ENCODE data around the gene TOX2. TPM values are rescaled to one million over a fixed set of nuclear protein-coding genes. Genes with fewer than 3 reads are reported as not detected.

The TOX2 gene
- total RNA-seq, 2 donors from 2014 or later = 2.4 to 3.4 TPM

DNA sequence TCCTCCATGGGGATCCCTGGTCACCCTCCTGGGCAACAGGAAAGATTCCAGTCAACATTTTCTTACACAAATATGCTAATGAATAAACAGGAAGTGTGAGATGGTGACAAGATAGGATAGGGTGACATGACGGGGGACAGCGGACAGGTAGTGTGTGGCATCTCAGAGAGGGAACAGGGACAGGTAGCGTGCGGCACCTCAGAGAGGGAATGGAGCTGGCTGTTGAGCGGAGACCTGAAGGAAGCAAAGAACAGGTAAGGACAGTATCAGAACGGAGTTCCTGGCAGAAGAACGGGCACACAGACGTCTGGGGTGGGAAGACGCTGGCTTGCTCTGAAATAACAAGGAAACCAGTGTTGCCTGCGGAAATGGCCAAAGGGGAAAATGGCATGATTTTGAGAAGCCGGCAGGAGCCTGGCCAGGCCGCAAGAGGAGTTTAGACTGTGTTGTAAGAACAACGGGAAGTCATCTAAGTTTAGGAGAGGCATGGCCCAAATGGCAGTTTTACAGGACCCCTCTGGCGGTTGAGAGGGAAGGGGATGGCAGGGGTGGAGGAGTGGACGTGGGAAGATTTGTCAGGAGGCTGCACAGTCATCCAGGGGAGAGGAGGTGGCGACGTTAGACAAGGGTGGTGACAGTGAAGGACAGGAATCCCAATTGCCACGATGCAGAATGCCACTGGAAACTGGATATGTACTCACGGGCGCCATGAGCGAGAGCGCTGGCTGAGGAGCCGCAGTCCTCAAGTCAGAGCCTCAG is 160.7 kb downstream of the TOX2 start:
- H3K9ac ChIP-seq (ENCODE audit: extremely low read depth, low read length, poor library complexity, severe bottlenecking) = no peak overlapping the region
- DNase-seq = no peak
- H3K4me3 ChIP-seq (ENCODE audit: low read length) = no peak overlapping the region
- TF ChIP-seq, protein P1, sequence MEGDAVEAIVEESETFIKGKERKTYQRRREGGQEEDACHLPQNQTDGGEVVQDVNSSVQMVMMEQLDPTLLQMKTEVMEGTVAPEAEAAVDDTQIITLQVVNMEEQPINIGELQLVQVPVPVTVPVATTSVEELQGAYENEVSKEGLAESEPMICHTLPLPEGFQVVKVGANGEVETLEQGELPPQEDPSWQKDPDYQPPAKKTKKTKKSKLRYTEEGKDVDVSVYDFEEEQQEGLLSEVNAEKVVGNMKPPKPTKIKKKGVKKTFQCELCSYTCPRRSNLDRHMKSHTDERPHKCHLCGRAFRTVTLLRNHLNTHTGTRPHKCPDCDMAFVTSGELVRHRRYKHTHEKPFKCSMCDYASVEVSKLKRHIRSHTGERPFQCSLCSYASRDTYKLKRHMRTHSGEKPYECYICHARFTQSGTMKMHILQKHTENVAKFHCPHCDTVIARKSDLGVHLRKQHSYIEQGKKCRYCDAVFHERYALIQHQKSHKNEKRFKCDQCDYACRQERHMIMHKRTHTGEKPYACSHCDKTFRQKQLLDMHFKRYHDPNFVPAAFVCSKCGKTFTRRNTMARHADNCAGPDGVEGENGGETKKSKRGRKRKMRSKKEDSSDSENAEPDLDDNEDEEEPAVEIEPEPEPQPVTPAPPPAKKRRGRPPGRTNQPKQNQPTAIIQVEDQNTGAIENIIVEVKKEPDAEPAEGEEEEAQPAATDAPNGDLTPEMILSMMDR (conservative IDR thresholded peaks at IDR 0.05) = no peak
- 92 to 96% methylated on average over 21 to 23 of the region's 23 CpGs for WGBS, 2 experiments (ENCODE audit: insufficient coverage in 1 of 2, insufficient read length in 1 of 2)
- no peaks in the 10 kb centered on the region for H3K36me3 ChIP-seq (ENCODE audit: control insufficient read depth, insufficient read depth, low read length)
- H3K27me3 Mint-ChIP-seq (ENCODE audit: insufficient read depth) = no peaks in the 10 kb centered on the region
- no peaks in the 10 kb centered on the region for H3K9me3 ChIP-seq (ENCODE audit: control insufficient read depth, low read length)
- H3K27ac ChIP-seq (ENCODE audit: low read depth, low read length) = no peak overlapping the region
- no peaks in the 10 kb centered on the region for H3K36me3 Mint-ChIP-seq (ENCODE audit: low read depth)
- H3K4me1 Mint-ChIP-seq = peaks cover 3% of the 10 kb centered on the region
- no peaks in the 10 kb centered on the region for H3K27me3 ChIP-seq (ENCODE audit: control insufficient read depth, insufficient read depth, low read length, poor library complexity, severe bottlenecking)
- no peaks in the 10 kb centered on the region for H3K9me3 Mint-ChIP-seq
- H3K4me1 ChIP-seq (ENCODE audit: control insufficient read depth, insufficient read depth, low read length) = no peaks in the 10 kb centered on the region
- no peak overlapping the region for H3K27ac Mint-ChIP-seq
- H3K4me3 Mint-ChIP-seq = no peak overlapping the region

DNA sequence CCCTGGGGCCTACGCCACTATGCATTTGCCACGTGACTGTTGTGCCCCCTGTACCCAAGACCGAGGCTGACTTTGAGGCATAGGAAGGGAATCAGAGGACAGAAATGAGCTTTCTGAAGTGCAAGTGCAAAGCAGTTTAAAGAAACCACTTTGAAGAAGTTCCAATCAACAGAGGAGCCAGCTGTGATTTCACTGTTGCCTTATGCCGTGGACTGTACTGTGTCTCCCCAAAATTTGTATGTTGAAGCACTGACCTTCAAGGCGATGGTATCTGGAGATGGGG is 161.2 kb downstream of the TOX2 start:
- no peaks in the 10 kb centered on the region for H3K9me3 Mint-ChIP-seq
- H3K9me3 ChIP-seq (ENCODE audit: control insufficient read depth, low read length) = no peaks in the 10 kb centered on the region
- H3K4me1 ChIP-seq (ENCODE audit: control insufficient read depth, insufficient read depth, low read length) = no peaks in the 10 kb centered on the region
- no peaks in the 10 kb centered on the region for H3K36me3 Mint-ChIP-seq (ENCODE audit: low read depth)
- no peak overlapping the region for H3K4me3 Mint-ChIP-seq
- no peaks in the 10 kb centered on the region for H3K36me3 ChIP-seq (ENCODE audit: control insufficient read depth, insufficient read depth, low read length)
- H3K9ac ChIP-seq (ENCODE audit: extremely low read depth, low read length, poor library complexity, severe bottlenecking) = no peak overlapping the region
- WGBS, 2 experiments (ENCODE audit: insufficient coverage in 1 of 2, insufficient read length in 1 of 2) = 85 to 98% methylated on average over 4 to 5 of the region's 5 CpGs
- peaks cover 3% of the 10 kb centered on the region for H3K4me1 Mint-ChIP-seq
- H3K27me3 Mint-ChIP-seq (ENCODE audit: insufficient read depth) = no peaks in the 10 kb centered on the region
- H3K27ac Mint-ChIP-seq = no peak overlapping the region
- TF ChIP-seq, protein P1 (conservative IDR thresholded peaks at IDR 0.05) = no peak
- H3K27ac ChIP-seq (ENCODE audit: low read depth, low read length) = no peak overlapping the region
- no peak for DNase-seq
- no peaks in the 10 kb centered on the region for H3K27me3 ChIP-seq (ENCODE audit: control insufficient read depth, insufficient read depth, low read length, poor library complexity, severe bottlenecking)
- H3K4me3 ChIP-seq (ENCODE audit: low read length) = no peak overlapping the region

DNA sequence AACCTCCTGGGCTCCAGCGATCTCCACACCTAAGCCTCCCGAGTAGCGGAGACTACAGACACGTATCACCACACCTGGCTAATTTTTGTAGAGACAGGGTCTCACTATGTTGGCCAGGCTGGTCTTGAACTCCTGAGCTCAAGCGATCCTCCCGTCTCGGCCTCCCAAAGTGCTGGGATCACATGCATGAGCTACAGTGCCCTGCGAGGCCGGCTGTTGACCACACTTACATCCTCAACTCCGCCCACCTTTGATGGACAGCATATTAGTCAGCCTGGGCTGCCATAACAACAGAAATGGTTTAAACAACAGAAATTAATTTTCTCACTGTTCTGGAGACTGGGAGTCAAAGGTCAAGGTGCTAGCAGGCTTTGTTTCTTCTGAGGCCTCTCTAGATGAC is 164.6 kb downstream of the TOX2 start:
- H3K4me1 Mint-ChIP-seq = peaks cover 3% of the 10 kb centered on the region
- TF ChIP-seq, protein P1 (conservative IDR thresholded peaks at IDR 0.05) = no peak
- WGBS, 2 experiments (ENCODE audit: insufficient coverage in 1 of 2, insufficient read length in 1 of 2) = 92 to 94% methylated on average over 9 to 10 of the region's 10 CpGs

More for the DNA sequence above, 164.6 kb downstream of the TOX2 start:
- H3K27me3 Mint-ChIP-seq (ENCODE audit: insufficient read depth) = no peaks in the 10 kb centered on the region
- no peak for DNase-seq
- Histone ChIP-seq H3K27me3 (ENCODE audit: control insufficient read depth, insufficient read depth, low read length, poor library complexity, severe bottlenecking) (no peaks in the 10 kb centered on the region), H3K4me3 (ENCODE audit: low read length) (no peak overlapping the region), H3K9ac (ENCODE audit: extremely low read depth, low read length, poor library complexity, severe bottlenecking) (no peak overlapping the region), H3K36me3 (ENCODE audit: control insufficient read depth, insufficient read depth, low read length) (no peaks in the 10 kb centered on the region), H3K9me3 (ENCODE audit: control insufficient read depth, low read length) (no peaks in the 10 kb centered on the region), H3K27ac (ENCODE audit: low read depth, low read length) (no peak overlapping the region), H3K4me1 (ENCODE audit: control insufficient read depth, insufficient read depth, low read length) (no peaks in the 10 kb centered on the region)
- H3K27ac Mint-ChIP-seq = no peak overlapping the region
- no peak overlapping the region for H3K4me3 Mint-ChIP-seq
- no peaks in the 10 kb centered on the region for H3K36me3 Mint-ChIP-seq (ENCODE audit: low read depth)
- no peaks in the 10 kb centered on the region for H3K9me3 Mint-ChIP-seq
